GM19395 (cell line): Measurements from ENCODE around the gene MAP2K5.

ENCODE experiments used
- ATAC-seq: cut with Tn5 transposase; IDR thresholded peaks from one replicate; pipeline ENCODE4 v1.9.1; 2021; ENCODE audit warnings: mild to moderate bottlenecking, moderate library complexity; ENCODE audit not compliant: unreplicated experiment

The MAP2K5 gene

DNA sequence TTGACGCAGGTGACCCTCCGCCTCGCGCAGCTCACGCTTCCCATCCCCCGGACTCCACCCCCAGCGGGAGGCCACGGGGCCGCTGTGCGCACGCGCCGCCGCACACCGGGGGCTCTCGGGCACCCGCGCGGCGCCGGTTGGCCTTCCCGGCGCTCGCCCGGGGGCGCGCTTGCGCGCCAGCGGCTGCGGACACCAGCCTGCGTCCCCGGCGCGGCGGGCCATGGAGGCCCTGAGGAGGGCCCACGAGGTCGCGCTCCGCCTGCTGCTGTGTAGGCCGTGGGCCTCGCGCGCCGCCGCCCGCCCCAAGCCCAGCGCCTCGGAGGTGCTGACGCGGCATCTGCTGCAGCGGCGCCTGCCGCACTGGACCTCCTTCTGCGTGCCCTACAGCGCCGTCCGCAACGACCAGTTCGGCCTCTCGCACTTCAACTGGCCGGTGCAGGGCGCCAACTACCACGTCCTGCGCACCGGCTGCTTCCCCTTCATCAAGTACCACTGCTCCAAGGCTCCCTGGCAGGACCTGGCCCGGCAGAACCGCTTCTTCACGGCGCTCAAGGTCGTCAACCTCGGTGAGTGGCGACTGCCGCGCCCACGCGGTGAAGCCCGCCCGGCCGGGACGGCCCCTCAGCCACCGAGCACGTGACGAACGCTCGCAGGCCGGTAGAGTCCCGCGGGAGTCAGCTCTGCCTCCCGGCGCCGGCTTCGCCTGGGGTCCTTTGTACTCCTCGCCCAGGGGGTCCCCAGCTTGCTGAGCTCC is 21.3 kb upstream of the MAP2K5 start, which contains the start of gene C15orf61:
Gene C15orf61, plus strand, starts transcription at position 103 of the 754 bp plus-strand sequence. Its CDS starts 118 bp downstream, at position 221.
- ATAC-seq, result peak; percentile 68

DNA sequence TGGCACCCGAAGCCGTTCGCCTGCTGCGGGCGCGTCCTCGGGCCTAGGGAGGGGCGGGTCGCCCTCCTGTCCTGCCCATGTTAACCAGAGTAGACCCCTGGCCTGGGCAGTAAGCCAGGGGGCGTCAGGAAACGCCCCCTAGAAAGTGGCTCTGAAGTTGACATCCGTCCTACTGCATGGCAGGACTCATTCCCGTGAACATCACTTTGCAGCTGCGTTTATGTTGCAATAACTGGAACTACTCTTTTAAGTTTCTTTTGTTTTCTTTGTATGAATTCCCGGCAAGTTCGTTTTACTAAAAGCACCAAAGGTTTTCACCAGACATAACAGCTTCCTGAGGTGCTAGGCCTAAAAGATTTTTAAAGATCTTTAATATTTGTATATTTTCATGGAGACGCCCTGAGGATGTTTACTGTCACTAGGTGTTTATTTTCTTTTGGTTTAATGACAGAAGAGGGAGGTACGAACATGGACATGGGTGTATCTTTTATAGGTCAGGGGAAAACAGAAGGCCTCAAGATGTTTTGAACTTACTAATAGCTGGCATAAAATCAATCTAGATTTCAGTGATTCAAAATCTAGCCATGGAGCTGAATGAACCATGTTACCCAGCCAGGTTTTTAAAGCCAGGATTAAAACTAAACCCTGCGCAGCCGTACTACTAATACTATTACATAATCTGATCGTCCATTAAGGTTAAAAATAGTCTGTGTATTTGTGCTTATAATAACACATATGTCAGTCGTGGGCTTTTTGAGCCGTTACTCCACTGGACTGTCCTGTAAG is 20.5 kb upstream of the MAP2K5 start:
- ATAC-seq, result no peak

DNA sequence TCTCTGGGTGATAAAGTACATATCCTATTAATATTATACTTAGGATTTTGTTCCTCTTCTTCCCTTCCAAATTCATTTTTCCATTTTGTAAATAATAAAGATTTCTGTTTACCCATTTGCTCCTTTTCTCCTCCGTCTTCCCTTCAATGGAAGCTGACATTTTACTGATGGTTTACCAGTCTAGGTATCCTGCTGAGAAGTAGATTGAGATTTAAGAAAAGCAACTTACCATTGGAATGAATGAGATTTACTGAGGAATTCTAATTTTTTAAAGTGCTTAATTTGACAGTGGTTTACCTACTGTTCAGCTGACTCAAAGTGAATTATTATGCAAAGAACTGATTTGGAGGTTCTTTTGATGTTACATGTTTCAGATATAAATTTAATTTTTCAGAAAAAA is 19.2 kb upstream of the MAP2K5 start:
- no peak for ATAC-seq

DNA sequence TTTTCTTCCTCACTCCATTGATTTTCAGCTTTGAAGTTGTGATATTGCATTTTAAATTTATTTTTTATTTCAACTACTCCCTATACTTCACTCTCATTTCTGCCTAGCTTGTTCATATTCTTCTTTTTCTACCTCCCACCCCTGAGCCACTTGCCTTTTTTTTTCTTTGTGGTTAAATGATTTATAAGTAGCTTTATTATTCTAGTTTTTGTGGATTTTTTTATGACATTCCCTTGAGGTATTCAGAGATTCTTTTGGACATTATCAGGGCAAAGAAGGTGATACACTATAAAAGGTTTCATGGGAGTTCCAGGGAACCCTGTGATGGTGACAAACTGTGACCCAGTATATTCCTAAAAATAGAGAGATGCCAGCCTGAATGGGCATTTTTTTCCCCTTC is 18.3 kb upstream of the MAP2K5 start:
- no peak for ATAC-seq

DNA sequence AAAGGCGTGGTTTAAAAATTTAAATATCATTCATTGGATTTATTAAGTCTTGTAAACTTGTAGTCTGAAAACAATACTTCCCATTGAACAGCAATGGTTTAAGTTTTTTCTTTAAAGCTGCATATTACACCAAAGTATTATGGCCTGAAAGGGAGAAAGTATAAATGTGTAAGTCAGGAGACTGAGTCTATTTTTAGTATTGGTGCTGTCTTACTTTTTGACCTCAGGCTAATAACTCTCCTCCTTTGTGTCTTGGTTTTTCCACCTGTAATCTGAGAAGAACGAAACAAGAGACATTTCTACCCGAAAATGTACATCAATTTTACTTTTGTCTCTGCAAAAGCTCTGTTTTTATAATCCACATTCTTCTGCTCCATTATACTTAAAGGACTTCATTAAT is 14.0 kb upstream of the MAP2K5 start:
- no peak for ATAC-seq

DNA sequence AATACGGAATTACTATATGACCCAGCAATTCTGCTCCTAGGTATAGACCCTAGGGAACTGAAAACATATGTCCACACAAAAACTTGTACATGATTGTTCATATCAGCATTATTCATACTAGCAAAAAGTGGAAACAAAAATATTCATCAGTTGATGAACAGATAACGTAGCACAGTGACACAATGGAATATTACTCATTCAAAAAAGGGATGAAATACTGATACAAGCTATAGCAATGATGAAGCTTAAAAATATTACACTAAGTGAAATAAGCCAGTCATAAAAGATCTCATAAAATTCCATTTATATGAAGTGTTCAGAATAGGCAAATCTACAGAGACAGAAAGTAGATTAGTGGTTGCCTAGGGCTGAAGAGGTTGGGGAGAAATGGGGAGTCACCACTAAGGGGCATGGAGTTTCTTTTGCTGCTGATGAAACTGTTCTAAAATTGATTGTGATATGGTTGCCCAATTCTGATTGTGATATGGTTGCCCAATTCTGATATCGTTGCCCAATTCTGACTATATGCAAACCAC is 11.1 kb upstream of the MAP2K5 start:
- ATAC-seq, result no peak

DNA sequence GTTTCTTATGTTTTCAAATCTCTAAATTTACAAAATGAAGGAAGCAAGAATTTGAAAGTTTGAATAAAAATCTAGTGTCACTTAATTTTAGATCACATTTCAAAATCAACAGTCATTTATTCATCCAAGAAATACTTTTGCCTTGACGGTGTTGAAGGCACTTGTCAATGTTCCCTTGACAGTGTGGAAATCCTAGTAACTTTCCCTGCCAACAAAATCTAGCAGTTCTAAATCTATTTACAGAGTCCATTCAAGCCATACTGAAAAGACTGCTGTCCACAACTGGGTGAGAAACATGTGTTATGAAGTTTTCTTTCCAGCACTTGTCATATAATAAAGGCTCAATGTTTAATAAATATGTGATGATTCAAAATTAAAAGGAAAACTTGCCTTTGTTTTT is 8.6 kb upstream of the MAP2K5 start:
- ATAC-seq, result no peak

DNA sequence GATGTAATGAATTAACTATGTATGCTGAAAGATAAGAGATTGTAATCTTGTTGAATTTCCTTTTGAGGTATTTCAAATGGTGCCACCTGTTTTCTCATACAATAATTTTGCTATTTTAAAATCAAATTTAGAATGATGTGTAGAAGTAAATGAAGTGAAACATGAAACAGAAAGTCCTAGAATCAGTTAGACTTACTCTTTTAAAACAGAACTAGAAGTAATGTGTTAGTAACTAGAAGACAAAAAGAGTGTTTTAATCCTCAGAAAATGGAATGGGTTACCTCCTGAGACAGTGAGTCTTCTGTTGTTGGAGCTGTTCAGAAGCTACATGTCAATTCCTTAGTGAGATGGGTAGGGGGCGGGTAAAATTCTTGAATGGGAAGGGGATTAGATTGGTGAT is 8.1 kb upstream of the MAP2K5 start:
- ATAC-seq, result no peak

DNA sequence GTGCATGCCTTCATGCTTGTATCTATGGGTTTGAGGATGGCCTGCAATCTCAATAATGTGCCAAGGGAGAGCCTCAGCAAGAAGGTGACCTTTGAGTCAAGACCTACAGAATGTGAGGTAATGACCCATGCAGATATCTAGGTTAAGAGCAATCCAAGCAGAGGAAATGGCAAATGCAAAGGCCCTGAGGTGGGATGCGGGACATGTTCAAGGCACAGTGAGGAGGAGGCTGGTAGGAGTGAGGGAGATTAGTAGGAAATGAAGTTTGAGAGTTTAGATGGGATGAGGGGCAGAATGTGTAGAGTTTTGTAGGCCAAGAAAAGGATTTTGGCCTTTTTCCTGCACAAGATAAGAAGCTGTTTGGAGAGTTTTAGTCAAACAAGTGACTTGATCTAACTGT is 4.7 kb upstream of the MAP2K5 start:
- ATAC-seq, result no peak

DNA sequence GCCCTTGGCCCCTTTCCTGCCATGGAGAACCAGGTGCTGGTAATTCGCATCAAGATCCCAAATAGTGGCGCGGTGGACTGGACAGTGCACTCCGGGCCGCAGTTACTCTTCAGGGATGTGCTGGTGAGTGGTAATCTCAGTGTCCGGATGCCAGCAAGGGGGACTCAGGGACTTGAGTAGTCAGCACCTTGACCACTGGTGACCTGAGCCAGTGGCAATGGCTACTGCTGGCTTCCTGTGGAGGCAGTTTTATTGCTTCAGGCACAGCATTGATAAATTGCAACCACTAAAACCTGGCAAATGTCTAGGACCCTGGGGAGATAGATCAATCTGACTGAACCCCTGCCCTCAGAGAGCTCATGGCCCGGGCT is 830 bp downstream of the MAP2K5 start:
- no peak for ATAC-seq

DNA sequence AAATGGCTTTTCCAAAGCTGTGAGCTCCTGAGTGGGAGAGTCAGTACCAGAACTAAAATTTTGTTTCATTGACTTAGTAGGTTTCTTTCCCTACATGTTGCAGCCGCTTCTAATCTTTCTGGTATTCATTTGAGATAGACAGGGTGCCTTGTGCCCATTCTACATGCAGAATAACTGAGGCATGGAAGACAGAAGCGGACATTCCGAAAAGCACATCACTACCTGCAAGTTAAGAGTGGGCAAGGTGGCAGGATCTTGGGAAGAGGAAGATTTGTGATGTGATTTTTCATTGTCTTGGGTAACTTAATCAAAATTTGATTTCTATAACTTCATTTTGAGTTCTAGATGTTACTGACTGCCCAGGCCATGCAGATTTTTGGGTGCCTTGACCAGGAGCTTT is 2.0 kb downstream of the MAP2K5 start:
- ATAC-seq, result no peak

DNA sequence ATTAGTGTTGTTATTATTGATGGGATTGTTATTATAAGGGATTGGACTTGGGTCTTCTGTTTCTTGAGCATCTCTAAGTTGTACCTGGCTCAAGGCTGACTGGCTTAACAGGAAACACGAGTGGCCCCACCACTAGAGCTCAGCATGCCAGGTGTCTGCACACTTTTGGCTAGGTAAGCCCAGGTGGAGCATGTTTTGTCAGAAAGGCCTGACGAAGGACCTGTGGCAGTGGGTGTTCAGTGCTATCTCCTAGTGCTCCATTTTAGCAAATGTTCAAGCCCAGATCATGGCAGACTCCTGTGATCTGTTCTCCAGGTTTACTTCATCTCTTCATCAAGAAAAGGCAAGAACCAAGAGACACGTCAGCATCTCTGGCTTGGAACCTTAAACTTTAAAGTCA is 3.4 kb downstream of the MAP2K5 start:
- ATAC-seq, result no peak

DNA sequence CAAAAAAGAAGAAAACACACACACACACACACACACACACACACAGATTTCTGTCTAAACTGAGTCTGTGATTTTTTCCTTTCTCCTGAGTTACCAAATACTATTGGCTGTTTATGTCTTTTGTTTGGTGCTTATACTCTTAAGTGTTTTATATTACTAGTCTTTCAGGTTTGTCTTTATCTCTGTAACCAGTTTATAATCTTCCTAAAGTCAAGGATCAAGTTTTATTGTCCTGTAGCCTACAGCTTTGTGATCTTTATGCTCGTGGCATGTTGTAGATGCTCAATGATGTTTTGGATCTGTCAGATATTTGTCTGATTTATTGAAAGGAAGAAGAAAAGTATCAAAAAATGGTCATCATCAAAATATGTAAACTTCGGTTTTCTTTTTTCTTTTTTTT is 4.6 kb downstream of the MAP2K5 start:
- no peak for ATAC-seq

DNA sequence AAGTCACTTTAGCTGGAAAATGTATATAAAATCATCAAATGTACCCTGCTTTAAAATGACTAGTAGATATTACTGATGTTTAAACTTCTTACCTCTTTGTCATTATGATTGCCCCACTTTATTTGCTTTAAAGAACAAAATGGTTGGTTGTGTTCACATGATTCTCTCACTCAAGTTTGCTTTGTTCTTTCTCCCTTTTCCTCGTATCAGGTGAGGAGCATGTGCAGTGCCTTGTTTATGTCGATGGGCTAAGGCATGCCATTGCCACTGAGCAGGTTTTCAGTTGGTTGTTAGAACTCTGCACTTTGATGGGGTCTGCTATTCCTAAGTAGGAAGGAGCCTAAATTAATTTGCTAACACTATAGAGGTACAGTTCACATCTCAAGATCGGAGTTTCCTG is 5.3 kb downstream of the MAP2K5 start:
- ATAC-seq, result no peak

DNA sequence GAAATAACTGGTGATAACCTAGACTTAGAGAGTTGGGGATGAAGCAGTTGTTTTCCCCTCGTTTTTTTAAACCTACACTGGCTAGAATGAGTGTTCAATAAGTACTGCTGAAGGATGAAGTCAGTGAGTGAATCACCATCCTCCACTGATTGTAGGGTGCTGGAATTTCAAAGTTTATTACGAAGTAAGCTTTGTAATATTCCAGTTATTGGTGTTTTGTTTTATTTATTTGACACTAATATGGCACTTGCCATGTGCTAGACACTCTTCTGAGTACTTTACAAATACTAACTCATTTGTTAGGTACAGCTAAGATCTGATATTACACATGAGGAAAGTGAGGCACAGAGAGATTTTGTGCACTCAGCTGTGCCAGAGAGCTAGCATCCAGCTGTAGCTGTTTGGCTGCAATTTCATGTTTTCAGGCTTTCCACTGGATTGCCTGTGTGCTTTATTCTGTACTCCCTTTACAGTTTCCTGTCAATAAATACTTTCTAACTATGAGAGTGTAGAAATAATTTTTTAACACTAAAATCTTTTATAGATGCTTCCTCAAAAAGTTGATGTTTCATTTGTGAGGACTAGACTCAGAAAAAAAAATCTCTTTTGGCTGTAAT is 5.8 kb downstream of the MAP2K5 start:
- no peak for ATAC-seq

DNA sequence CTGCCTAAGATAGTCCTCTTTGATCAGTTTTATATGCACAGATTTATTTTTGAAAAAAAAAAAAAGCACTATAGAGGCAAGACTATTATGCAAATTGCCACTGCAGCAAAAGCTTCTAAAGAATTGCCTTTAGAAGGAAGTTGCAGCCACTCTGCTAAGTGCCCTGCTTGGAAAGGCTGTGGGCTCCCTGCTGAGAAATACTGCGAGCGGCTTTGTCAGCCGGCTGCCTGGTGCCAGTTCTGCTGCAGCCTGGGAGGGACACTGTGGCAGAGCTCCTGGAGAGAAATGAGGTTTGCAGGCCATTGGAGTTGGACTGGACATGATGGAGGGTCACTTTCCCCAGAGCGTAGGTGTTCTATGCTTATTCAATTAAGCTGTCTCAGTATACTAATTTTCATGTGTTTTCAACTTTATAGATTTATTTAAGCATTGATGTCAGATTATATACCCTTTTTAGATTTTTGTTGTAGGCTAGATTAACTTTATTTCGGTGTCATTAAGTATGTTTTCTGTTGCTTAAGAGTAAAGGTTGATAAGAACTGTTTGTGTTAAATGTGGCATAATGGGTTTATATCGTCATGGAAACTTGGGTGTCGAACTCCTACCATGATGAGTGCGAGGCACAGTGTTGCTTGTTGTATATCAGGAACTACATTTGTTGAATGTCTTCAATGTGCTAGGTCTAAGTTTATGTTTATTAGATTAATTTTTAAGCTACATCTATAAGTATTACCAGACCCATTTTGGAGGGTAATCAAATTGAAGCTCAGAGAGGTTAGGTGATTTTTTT is 6.6 kb downstream of the MAP2K5 start:
- no peak for ATAC-seq

DNA sequence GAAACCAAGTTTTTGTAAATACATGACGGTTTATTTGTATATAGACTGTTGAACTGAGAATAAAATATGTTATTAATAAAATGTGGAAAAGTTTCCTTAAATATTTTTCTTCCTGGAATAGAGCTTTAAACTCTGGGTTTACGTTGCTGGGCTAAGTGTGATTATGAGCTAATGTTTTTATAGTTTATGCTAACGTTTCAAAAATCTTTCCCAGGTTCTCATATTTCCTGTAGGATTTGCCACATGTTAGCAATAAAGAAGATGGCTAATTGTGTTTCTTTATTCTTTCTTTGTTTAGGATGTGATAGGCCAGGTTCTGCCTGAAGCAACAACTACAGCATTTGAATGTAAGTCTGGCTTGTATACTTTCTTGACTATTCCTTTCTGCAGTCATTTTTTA is 7.2 kb downstream of the MAP2K5 start:
- no peak for ATAC-seq

DNA sequence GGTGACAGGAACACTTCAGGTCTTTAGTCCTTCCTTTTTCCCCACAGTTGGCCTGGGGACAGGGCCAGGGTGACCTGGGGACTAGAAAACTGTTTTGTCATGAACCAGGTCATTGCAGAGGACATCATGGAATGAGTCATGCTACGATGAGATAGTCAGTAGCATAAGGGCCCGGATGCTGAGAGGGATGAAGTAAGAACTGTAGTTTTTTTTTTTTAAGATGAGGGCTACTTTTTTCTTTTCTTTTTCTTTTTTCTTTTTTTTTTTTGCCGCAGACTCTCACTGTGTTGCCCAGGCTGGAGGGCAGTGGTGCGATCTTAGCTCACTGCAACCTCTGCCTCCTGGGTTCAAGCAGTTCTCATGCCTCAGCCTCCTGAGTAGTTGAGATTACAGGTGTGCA is 8.0 kb downstream of the MAP2K5 start:
- ATAC-seq, result no peak

DNA sequence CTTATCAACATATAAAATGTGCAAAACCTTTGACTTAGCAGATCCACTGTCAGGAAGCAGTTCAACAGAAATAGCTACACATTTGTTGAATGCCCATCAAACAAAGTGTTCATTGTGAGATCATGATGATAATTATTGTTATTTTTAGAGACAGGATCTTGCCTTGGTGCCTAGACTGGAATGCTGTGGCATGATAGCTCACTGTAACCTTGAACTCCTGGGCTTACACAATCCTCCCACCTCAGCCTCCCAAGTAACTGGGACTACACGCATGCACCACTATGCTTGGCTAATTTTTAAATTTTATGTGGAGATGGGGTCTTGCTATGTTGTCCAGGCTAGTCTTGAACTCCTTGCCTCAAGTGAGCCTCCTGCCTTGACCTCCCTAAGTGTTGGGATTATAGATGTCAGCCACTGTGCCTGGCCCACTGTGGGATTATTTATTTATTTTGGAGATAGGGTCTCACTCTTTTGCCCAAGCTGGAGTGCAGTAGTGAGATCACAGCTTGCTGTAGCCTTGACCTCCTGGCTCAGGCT is 8.8 kb downstream of the MAP2K5 start:
- ATAC-seq, result no peak

DNA sequence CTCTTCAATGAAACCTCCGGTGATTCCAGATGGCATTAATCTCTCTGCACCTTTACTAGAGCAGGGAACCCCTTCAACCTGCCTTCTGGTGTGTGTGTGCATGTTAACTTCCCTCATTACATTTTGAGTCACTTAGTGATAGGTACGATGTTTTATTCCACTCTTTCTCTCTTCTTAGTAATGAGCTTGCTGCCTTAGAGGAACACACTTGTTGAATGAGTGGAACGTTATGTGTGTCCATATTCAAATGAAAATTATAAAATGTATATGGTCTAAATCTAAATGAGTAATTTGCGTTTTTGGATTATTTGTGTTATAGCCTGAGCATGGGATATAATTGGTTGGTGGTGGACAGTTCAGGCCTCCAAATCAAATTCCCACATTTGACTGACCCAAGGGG is 12.1 kb downstream of the MAP2K5 start:
- no peak for ATAC-seq
